Osteocyte (in vitro differentiated cells): ENCODE measurements around the gene LCNL1. TPM values are rescaled to one million over a fixed set of nuclear protein-coding genes. Genes with fewer than 3 reads are reported as not detected.

Experiments
- DNase-seq: peaks from one replicate; pipeline ENCODE4 v3.0.0; 2021; ENCODE audit warnings: mixed read lengths; ENCODE audit not compliant: unreplicated experiment; ENCODE audit errors: extremely low spot score
- H3K27ac Mint-ChIP-seq: one replicate; pipeline ENCODE4 v1.8.0; 2021; ENCODE audit warnings: mild to moderate bottlenecking, mixed read lengths; ENCODE audit not compliant: unreplicated experiment
- H3K27me3 Mint-ChIP-seq: one replicate; pipeline ENCODE4 v1.8.0; 2021; ENCODE audit warnings: mixed read lengths; ENCODE audit not compliant: unreplicated experiment
- H3K36me3 Mint-ChIP-seq: one replicate; pipeline ENCODE4 v1.8.0; 2021; ENCODE audit warnings: mixed read lengths; ENCODE audit not compliant: unreplicated experiment
- H3K4me1 Mint-ChIP-seq: one replicate; pipeline ENCODE4 v1.8.0; 2021; ENCODE audit warnings: mixed read lengths; ENCODE audit not compliant: unreplicated experiment
- H3K4me3 Mint-ChIP-seq: one replicate; pipeline ENCODE4 v1.8.0; 2021; ENCODE audit warnings: mild to moderate bottlenecking, moderate library complexity, mixed read lengths; ENCODE audit not compliant: unreplicated experiment
- H3K9me3 Mint-ChIP-seq: one replicate; pipeline ENCODE4 v1.8.0; 2021; ENCODE audit warnings: mixed read lengths; ENCODE audit not compliant: unreplicated experiment
- total RNA-seq: library from RNA; stranded (reverse); gene quantifications from 2 replicates; pipeline ENCODE4 v1.2.1, GENCODE V29; 2021
- TF ChIP-seq, protein P1 (sequence below): fragments of 200-600 bp; sonication (generic); IDR thresholded peaks from 2 replicates; pipeline ENCODE4 v1.5.0; 2021; ENCODE audit warnings: antibody characterized with exemption, mild to moderate bottlenecking, moderate library complexity

LCNL1 gene
- total RNA-seq, 1 donor from 2014 or later: 3.4 TPM

- H3K4me3 Mint-ChIP-seq: no peak overlapping the region
- H3K27me3 Mint-ChIP-seq: no peaks in the 10 kb centered on the region
- H3K4me1 Mint-ChIP-seq: no peaks in the 10 kb centered on the region
- no peaks in the 10 kb centered on the region for H3K9me3 Mint-ChIP-seq
- no peak for DNase-seq
- peaks cover 3% of the 10 kb centered on the region for H3K36me3 Mint-ChIP-seq
- H3K27ac Mint-ChIP-seq: no peak overlapping the region
- TF ChIP-seq, protein P1, sequence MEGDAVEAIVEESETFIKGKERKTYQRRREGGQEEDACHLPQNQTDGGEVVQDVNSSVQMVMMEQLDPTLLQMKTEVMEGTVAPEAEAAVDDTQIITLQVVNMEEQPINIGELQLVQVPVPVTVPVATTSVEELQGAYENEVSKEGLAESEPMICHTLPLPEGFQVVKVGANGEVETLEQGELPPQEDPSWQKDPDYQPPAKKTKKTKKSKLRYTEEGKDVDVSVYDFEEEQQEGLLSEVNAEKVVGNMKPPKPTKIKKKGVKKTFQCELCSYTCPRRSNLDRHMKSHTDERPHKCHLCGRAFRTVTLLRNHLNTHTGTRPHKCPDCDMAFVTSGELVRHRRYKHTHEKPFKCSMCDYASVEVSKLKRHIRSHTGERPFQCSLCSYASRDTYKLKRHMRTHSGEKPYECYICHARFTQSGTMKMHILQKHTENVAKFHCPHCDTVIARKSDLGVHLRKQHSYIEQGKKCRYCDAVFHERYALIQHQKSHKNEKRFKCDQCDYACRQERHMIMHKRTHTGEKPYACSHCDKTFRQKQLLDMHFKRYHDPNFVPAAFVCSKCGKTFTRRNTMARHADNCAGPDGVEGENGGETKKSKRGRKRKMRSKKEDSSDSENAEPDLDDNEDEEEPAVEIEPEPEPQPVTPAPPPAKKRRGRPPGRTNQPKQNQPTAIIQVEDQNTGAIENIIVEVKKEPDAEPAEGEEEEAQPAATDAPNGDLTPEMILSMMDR: no peak
These were observed 30.8 kb downstream of the LCNL1 start for GRCh38 chr9:137013571-137013940.

GRCh38 chr9:137014166-137014565, 31.4 kb downstream of the LCNL1 start:
- no peak for DNase-seq
- Mint-ChIP-seq H3K4me3 (no peak overlapping the region), H3K9me3 (no peaks in the 10 kb centered on the region), H3K36me3 (peaks cover 3% of the 10 kb centered on the region), H3K4me1 (no peaks in the 10 kb centered on the region), H3K27me3 (no peaks in the 10 kb centered on the region), H3K27ac (no peak overlapping the region)
- TF ChIP-seq, protein P1: no peak

DNA sequence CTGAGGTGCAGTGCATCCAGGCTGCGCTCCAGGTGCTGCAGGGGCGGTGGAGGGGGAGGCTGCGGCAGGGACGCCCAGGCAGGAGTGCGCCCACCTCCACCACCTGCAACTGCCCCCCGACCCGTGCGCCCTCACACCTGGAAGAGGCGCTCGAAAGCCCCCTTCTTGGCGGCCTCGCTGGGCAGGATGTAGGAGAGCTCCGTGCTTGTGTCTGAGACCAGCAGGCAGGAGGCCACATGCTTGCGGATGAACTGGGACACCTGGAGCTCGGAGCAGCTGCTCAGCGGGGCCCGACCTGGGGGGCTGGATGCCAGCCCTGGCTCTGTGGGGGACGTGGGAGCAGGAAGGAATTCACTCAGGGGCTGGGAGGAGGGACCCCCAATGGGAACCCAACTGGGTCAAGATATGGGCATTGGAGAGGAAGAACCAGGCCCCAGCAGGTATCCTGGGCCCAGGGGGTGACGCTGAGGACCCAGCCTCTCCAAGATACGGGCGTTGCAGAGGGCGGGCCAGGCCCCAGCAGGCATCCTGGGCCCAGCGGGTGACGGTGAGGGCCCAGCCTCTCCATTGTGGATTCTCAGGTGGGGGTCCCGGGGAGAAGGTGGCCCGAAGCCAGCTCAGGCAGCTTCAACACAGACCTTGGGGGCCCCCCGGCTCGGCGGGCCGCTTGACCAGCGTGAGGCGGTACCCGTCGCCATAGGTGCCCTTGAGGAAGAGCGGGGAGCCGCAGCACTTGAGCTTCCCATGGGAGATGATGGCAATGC, 32.2 kb downstream of the LCNL1 start:
- no peak overlapping the region for H3K27ac Mint-ChIP-seq

GRCh38 chr9:137015540-137015930, 32.7 kb downstream of the LCNL1 start:
- Mint-ChIP-seq H3K36me3 (peaks cover 5% of the 10 kb centered on the region), H3K27me3 (no peaks in the 10 kb centered on the region), H3K4me3 (no peak overlapping the region), H3K4me1 (no peaks in the 10 kb centered on the region), H3K9me3 (no peaks in the 10 kb centered on the region), H3K27ac (no peak overlapping the region)
- DNase-seq: no peak
- TF ChIP-seq, protein P1: no peak

More for the DNA sequence above, 32.2 kb downstream of the LCNL1 start:
- no peak overlapping the region for H3K4me3 Mint-ChIP-seq
- no peaks in the 10 kb centered on the region for H3K27me3 Mint-ChIP-seq
- no peaks in the 10 kb centered on the region for H3K4me1 Mint-ChIP-seq
- DNase-seq: no peak
- no peaks in the 10 kb centered on the region for H3K9me3 Mint-ChIP-seq
- peaks cover 5% of the 10 kb centered on the region for H3K36me3 Mint-ChIP-seq
- TF ChIP-seq, protein P1: no peak

DNA sequence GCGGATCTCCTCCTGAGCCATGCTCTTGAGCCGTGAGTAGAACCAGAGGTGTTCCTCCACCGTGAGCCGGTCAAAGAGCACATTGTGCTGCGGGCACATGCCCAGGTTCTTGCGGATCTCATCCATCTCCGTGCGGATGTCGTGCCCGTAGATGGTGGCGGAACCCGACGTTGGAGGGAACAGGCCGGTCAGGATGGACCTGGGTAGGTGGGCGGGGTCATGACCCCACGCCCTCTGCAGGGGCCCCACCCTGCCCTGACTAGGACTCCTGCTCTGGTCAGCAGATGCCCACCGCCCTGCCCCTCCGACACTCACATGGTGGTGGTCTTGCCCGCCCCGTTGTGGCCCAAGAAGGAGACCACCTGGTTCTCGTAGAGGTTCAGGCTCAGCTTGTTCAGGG, 33.2 kb downstream of the LCNL1 start:
- no peaks in the 10 kb centered on the region for H3K9me3 Mint-ChIP-seq

More for the DNA sequence above, 33.2 kb downstream of the LCNL1 start:
- TF ChIP-seq, protein P1: no peak
- H3K27me3 Mint-ChIP-seq: no peaks in the 10 kb centered on the region
- H3K4me1 Mint-ChIP-seq: no peaks in the 10 kb centered on the region
- DNase-seq: no peak
- no peak overlapping the region for H3K4me3 Mint-ChIP-seq
- no peak overlapping the region for H3K27ac Mint-ChIP-seq
- peaks cover 5% of the 10 kb centered on the region for H3K36me3 Mint-ChIP-seq
